GM21367 (cell line): Measurements from ENCODE around the gene PLD1.

Experiments used
- ATAC-seq: cut with Tn5 transposase; IDR thresholded peaks from one replicate; pipeline ENCODE4 v1.9.1; 2021; ENCODE audit not compliant: unreplicated experiment

PLD1 gene

GRCh38 chr3:171772427-171773056 lies 37.7 kb downstream of the PLD1 start:
- no peak for ATAC-seq

- ATAC-seq, result no peak
These were observed 39.3 kb downstream of the PLD1 start for GRCh38 chr3:171770689-171771620.

- no peak for ATAC-seq
These were observed 40.8 kb downstream of the PLD1 start for GRCh38 chr3:171769461-171769860.

- no peak for ATAC-seq
These were observed 41.3 kb downstream of the PLD1 start for GRCh38 chr3:171768986-171769385.

- no peak for ATAC-seq
These were observed 41.9 kb downstream of the PLD1 start for GRCh38 chr3:171768281-171768900.

- no peak for ATAC-seq
These were observed 44.8 kb downstream of the PLD1 start for GRCh38 chr3:171765511-171765887.

GRCh38 chr3:171763392-171763791 lies 46.9 kb downstream of the PLD1 start:
- no peak for ATAC-seq

- no peak for ATAC-seq
These were observed 49.8 kb downstream of the PLD1 start for GRCh38 chr3:171760477-171760876.

- no peak for ATAC-seq
These were observed 52.2 kb downstream of the PLD1 start for GRCh38 chr3:171758109-171758508.

- no peak for ATAC-seq
These were observed 52.8 kb downstream of the PLD1 start for GRCh38 chr3:171757361-171758034.

- no peak for ATAC-seq
These were observed 54.6 kb downstream of the PLD1 start for GRCh38 chr3:171755656-171756055.

GRCh38 chr3:171755015-171755589 lies 55.2 kb downstream of the PLD1 start:
- no peak for ATAC-seq

GRCh38 chr3:171753665-171754408 lies 56.4 kb downstream of the PLD1 start:
- no peak for ATAC-seq

GRCh38 chr3:171753025-171753472 lies 57.2 kb downstream of the PLD1 start:
- no peak for ATAC-seq

GRCh38 chr3:171752329-171752728 lies 58.0 kb downstream of the PLD1 start:
- ATAC-seq, result no peak

- ATAC-seq, result no peak
These were observed 61.2 kb downstream of the PLD1 start for GRCh38 chr3:171749124-171749523.

GRCh38 chr3:171748064-171748924 lies 62.0 kb downstream of the PLD1 start:
- ATAC-seq, result no peak

GRCh38 chr3:171747223-171747920 lies 62.9 kb downstream of the PLD1 start:
- ATAC-seq, result no peak
